GM06990 (cell line): Measurements from ENCODE around the gene TRMU.

Experiments
- DNase-seq: peaks from one replicate; pipeline ENCODE4 v3.0.0-alpha.2; 2011; ENCODE audit not compliant: insufficient read length; ENCODE audit errors: extremely low read depth
- H3K27me3 ChIP-seq: replicated peaks from 2 replicates; pipeline ENCODE4 v1.6.0; 2011; ENCODE audit warnings: low read length; ENCODE audit not compliant: control insufficient read depth, insufficient read depth
- H3K36me3 ChIP-seq: 2 replicates; pipeline ENCODE4 v1.5.1; 2011; ENCODE audit warnings: low read length; ENCODE audit not compliant: control insufficient read depth, insufficient read depth
- H3K4me3 ChIP-seq: replicated peaks from 2 replicates; pipeline ENCODE4 v1.5.1; 2011; ENCODE audit warnings: low read depth, mild to moderate bottlenecking, control low read depth, low read length
- TF ChIP-seq, protein P1 (sequence below): IDR thresholded peaks from 2 replicates; pipeline ENCODE4 v1.5.1; 2011; ENCODE audit warnings: low read length, control low read depth, mild to moderate bottlenecking, inconsistent platforms; ENCODE audit not compliant: insufficient read depth, poor library complexity, severe bottlenecking

Gene TRMU

GRCh38 chr22:46405901-46406300 is 70.4 kb downstream of the TRMU start:
- no peaks in the 10 kb centered on the region for H3K36me3 ChIP-seq
- TF ChIP-seq, protein P1, sequence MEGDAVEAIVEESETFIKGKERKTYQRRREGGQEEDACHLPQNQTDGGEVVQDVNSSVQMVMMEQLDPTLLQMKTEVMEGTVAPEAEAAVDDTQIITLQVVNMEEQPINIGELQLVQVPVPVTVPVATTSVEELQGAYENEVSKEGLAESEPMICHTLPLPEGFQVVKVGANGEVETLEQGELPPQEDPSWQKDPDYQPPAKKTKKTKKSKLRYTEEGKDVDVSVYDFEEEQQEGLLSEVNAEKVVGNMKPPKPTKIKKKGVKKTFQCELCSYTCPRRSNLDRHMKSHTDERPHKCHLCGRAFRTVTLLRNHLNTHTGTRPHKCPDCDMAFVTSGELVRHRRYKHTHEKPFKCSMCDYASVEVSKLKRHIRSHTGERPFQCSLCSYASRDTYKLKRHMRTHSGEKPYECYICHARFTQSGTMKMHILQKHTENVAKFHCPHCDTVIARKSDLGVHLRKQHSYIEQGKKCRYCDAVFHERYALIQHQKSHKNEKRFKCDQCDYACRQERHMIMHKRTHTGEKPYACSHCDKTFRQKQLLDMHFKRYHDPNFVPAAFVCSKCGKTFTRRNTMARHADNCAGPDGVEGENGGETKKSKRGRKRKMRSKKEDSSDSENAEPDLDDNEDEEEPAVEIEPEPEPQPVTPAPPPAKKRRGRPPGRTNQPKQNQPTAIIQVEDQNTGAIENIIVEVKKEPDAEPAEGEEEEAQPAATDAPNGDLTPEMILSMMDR = no peak
- H3K27me3 ChIP-seq = no peaks in the 10 kb centered on the region
- H3K4me3 ChIP-seq = no peak overlapping the region
- no peak for DNase-seq

- no peaks in the 10 kb centered on the region for H3K27me3 ChIP-seq
- no peaks in the 10 kb centered on the region for H3K36me3 ChIP-seq
- no peak overlapping the region for H3K4me3 ChIP-seq
- TF ChIP-seq, protein P1 = no peak
- DNase-seq = no peak
Observed at GRCh38 chr22:46406349-46406748, 70.8 kb downstream of the TRMU start.

GRCh38 chr22:46406791-46407190 is 71.3 kb downstream of the TRMU start:
- Histone ChIP-seq H3K36me3 (no peaks in the 10 kb centered on the region), H3K4me3 (no peak overlapping the region), H3K27me3 (no peaks in the 10 kb centered on the region)
- TF ChIP-seq, protein P1 = no peak
- DNase-seq = no peak
